SHP77 treated with DMSO at 0.1 percent for 48 hours (cell line): ENCODE measurements around the gene ITFG2.

Source experiments
- DNase-seq: peaks from one replicate; lab custom pipeline; 2025; lab: John Stamatoyannopoulos, UW

The ITFG2 gene

DNA sequence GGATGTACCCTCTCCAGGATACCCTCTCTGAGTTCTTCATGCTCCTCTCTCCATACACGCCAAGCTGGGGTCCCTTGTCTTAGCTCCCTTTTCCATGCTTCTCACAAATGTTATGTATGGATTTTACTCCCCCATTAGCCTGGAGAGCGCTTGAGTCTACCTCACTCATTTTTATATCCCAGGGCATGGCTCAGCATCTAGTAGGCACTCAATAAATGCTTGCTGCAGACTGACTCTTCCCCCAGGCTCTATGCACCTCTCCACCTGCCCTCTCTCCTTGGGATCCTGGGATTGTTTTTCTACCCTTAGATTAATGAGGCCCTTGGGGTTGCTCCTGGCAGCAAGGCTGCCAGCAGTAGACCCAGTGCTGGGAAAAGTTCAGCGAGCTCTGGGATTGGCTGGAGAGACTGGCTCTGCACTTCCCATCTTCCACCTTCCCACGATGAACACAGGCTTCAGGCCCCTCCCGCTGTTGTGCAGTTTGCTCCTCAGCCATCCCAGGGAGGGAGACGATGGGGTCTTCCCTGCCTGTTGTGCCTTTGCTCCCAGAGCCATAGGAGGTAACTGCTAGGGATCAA lies 20.2 kb downstream of the ITFG2 start:
- DNase-seq = no peak

DNA sequence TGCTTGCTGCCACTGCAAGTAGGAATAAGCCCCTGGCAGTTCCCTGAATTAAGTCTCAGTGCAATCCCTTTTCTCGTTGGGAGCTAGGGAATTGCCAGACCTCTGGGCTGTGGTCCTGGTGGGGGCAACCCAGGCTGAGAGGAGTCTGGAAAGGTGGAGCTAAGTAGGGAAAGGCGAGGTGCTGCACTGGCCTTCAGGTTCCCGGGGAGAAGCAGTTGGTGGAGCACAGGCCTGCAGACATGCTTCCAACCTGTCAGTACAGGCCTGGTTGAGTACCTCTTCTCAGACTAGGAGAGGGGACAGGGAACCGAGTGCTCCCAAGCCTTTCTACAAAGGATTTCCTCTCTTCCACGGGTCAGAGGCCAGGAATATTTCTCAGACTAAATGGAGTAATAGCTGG lies 20.9 kb downstream of the ITFG2 start:
- no peak for DNase-seq

DNA sequence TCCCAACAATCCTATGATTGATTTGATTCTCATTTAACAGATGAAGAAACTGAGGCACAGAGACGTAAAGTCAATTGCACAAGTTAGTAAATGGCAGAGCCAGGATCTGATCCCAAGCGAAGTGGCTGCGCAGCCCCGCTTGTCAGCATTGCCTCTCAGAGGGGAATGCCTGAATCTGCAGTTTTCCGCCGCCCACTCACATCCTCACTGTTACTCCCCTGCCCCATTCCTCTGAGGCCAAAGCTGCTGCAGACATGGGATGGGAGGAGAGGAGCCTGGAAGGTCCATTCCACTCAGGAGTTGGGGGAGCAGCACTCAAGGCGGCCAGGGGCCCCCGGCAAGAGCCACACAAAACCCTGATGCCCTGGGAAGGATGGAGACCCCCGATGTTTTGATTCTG lies 21.3 kb downstream of the ITFG2 start:
- no peak for DNase-seq

DNA sequence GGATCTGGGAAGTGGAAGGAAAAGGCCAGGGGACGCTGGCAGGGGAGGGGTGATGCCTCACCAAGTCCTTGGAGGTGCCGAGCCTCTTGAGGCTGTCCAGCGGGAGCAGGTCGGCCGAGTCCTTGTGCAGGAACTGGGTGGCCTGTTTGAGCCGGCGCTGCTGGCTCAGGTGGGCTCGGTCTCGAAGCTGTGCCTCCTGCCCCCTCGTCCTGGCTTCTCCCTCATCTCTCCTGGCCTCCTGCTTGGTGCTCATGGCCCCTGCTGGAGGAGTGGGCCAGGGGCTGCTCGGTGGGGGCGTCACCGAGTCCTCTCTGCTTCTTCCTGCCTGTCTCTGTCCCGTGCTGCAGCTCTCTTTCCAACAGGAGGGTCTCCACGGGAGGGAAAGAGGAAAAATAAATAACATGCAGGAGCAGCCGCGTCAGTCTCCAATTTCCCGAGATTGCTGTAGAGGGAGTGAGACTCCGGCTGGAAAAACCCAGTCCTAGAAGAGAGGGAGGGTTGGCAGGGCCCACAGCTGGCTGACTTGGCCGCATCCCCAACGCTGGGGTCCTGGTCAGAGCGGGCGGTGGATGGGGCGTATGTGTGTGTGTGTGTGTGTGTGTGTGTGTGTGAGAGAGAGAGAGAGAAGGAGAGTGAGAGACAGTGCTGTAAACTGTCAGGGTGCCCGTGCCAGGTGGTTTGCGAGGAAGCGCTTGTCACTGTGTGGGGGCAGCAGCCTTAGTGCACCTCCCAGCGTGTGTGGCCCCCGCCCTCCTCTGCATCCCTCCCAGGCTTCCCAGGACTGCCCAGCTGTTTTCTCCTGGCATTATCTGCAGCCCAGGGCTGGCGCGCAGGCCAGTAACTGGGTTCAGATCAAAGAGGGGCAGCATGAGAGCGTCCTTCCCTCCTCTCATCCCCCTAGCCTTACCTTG lies 22.4 kb downstream of the ITFG2 start, which contains the start of gene NRIP2:
NRIP2 (minus strand) TSS at position 455 of the 911 bp plus-strand sequence; CDS start at position 403, 52 bp downstream.
- no peak for DNase-seq

DNA sequence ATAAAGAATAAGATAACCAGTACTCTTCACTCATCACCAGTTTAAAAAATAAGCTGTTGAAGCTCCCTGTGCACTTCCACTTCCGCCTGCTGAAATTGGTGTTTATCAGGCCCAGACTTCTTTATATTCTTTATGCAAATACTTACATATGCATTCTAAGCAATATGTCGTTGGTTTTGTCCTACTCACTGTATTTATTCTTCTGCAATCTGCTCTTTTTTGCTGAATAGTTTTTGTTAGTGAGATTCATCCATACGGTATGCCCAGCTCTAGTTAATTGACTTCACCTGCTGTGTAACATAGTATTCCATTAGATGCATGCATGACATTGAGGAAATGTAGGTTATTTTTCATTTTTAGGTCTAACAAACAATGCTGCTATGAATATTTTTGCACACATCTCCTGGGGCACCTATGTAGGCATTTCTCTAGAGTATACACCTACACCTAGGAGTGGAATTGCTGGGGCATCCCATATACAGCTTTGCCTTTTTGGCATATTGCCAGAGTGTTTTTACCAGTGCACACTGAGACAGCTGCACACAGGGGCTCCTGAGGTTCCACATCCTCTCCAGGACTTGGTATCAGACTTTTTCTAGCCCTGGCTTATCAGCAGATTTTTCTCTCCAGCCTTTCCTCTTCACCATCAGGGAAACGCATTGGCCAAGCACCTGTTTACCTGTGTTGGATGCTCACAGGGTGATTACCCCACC lies 23.4 kb downstream of the ITFG2 start:
- DNase-seq = no peak

- no peak for DNase-seq
These were observed 24.1 kb downstream of the ITFG2 start for GRCh38 chr12:2836574-2836973.

- no peak for DNase-seq
These were observed 28.7 kb downstream of the ITFG2 start for GRCh38 chr12:2841056-2841650.

DNA sequence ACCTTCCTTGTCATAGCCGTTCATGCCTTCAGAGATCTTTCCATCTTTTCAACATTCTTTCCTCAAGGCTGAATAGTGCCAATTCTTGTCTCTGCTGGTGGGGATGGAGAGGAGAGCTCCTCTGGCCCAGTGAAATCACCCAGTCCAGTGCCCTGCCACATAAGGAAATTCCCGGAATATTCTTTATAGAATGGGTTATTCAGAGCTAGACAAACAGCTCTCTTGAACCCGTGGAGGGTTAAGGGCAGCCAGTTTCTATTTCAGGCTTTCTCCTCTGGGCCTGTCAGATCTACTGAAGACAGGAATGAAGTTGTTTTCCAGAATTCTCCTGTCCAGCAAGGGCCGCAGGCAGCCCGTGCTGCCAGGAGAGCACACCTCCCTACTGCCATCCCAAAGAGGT lies 30.5 kb downstream of the ITFG2 start:
- no peak for DNase-seq

- no peak for DNase-seq
These were observed 32.3 kb downstream of the ITFG2 start for GRCh38 chr12:2844786-2845185.

GRCh38 chr12:2845280-2845679 lies 32.8 kb downstream of the ITFG2 start:
- no peak for DNase-seq

GRCh38 chr12:2851931-2852330 lies 39.5 kb downstream of the ITFG2 start:
- no peak for DNase-seq

GRCh38 chr12:2853626-2854025 lies 41.2 kb downstream of the ITFG2 start:
- DNase-seq = no peak

DNA sequence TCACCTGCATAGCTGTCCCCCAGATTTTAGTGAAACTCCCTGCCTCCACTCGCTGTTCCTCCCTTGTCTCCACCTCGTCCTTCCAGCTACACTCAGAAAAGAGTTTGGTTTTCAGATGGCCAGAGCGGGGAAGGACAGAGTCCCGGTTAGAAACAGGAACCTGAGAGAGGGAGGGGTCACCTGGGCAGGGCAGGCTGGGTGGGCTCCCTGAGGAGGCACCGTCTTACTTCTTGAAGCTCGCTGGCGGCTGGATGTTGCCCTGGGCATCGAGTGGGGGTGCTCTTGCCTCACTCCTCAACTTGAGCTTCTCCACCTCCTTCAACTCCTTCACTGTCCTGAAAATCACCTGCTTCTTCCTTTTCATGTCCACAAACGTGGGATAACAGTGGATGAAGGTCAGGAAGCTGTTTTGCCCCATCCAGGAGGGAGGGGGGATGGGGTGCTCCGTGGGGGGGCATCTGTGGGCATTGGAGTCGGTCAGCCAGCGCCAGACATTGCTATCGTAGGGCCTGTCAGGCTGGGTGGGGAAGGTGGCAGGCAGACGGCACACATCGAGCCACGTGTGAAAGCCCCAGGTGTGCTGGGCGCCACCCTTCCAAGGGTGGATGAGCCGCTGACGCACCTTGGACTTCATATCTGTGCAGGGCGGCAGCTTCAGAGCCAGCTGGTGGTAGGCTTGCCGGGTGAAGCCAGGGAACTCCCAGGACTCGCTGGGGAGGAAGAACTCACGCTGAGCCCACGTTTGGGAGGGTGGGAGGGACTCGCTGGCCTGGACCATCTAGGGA lies 42.4 kb downstream of the ITFG2 start:
- DNase-seq = no peak

DNA sequence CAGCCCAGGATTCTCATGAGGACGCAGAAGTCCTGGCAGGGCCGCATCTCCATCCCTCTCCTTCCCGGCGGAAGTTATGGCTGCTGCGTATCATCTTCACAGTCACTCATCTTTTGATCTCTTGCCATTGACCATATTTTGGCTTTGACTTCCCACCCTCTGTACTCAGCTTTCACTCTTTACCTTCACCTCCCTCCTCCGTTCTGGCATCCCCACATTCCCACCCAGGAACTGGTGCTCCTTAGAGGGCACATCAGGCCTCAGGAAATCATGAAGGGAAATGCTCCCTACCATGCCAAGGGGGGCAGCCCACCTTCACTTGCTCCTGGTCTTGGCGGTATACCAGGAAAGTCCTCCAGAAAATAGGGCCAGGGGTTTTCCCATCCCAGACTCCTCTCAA lies 43.1 kb downstream of the ITFG2 start:
- DNase-seq = no peak

DNA sequence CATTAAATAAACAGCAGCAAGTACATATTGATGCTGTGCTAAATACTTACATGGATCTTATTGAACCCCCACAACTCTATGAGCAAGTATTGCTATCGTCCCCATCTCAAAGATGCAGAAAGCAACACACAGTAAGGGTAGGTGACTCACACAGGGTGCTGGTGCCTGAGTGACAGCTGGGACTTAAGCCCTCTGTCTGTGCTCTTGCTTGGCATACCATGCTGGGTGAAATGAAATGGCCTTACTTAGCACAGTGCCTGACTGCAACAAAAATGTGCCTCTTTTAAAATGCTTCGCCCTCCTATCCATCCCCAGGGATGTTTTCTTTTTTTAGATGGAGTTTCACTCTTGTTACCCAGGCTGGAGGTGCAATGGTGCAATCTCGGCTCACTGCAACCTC lies 43.6 kb downstream of the ITFG2 start:
- DNase-seq = no peak

- DNase-seq = no peak
These were observed 44.6 kb downstream of the ITFG2 start, which contains the start of gene TEX52 for GRCh38 chr12:2857021-2857431. Gene TEX52, minus strand, starts transcription at chr12:2857039. Its CDS starts 13 bp downstream, at chr12:2857026.

DNA sequence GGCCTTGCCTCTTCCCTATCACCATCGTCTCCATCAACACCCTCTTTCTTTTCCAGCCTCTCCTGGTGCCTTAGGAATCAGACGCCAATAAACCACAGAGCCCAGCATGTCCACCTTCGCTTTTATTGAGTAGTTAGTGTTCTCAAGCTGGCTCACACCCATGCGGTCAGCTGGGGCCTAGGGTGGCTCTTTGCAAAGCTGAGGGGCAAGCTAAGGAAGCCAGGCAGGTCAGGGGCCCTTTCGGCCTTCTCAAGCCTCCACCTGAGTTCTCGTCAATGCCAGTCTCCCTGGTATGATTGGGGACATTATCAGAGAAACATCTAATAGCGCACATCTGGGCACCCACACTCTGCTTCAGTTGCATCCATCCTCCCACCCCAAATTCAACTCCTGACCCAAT lies 45.1 kb downstream of the ITFG2 start:
- DNase-seq = no peak

- DNase-seq = no peak
These were observed 45.9 kb downstream of the ITFG2 start for GRCh38 chr12:2858334-2858733.

DNA sequence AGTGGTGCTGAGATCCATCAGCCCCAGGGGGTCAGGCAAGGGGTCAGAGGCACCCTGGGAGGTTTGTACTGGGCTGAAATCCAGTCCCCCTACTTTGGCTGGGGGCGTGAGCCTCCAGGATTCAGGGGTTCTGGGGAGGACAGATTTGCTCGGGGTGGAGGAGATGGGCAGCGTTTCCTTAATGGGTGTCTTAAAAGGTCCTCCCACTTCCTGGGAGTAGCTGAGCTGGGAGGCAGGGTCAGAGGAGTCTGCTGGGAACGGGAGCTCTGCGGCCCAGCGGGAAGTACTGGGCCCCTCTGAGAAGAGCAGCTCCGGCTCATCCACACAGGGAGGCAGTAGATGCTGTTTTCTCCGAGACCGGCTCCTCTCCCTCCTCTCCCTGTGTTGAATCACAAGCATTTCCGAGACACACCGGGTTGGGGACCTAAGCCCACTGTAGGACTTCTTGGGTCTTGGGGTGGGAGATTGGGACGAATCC lies 46.5 kb downstream of the ITFG2 start:
- no peak for DNase-seq

GRCh38 chr12:2860170-2860569 lies 47.7 kb downstream of the ITFG2 start:
- no peak for DNase-seq

GRCh38 chr12:2862876-2863275 lies 50.4 kb downstream of the ITFG2 start:
- DNase-seq = no peak
